ENCODE measurements around the gene PPARA.

The PPARA gene

GRCh38 chr22:46287873-46288751, 137.8 kb downstream of the PPARA start:
- peaks cover 3 to 46% (median 27%) of the 10 kb centered on the region in 4 experiments for H3K4me1 ChIP-seq (ENCODE audit: control extremely low read depth in 1 of 4, control insufficient read depth in 4 of 4, insufficient read depth in 4 of 4, low read length in 3 of 4)

GRCh38 chr22:46288846-46289243, 138.5 kb downstream of the PPARA start:
- CTCF ChIA-PET: interaction anchor here (0.8 to 2.2 kb wide), 4 partner anchors 19 to 292 kb away, joined by 3 to 9 read pairs (median 4); partner anchors contain the start of gene CDPF1
- 96% methylated on average over 7 of the region's 7 CpGs for WGBS (ENCODE audit: insufficient coverage)
- no peak overlapping the region for H3K27ac ChIP-seq (ENCODE audit: insufficient read depth in 1 of 2, low read depth in 1 of 2, low read length in 2 of 2, poor library complexity in 1 of 2, severe bottlenecking in 2 of 2)
- no peaks in the 10 kb centered on the region for H3K27me3 ChIP-seq (replicated peaks in 2 of 5; ENCODE audit: control insufficient read depth in 4 of 5, insufficient read depth in 5 of 5, low read length in 4 of 5)
- H3K4me3 ChIP-seq (ENCODE audit: control insufficient read depth in 1 of 7, extremely low read depth in 1 of 7, insufficient read depth in 4 of 7, low read depth in 2 of 7, low read length in 6 of 7): peak overlapping the region in 3 of 7 experiments; percentile 21 to 60 (median 45)
- peaks cover 0 to 3% (median 0%) of the 10 kb centered on the region in 5 experiments for H3K9me3 ChIP-seq (ENCODE audit: control extremely low read depth in 1 of 5, control insufficient read depth in 4 of 5, insufficient read depth in 2 of 5, low read depth in 1 of 5, low read length in 4 of 5)
- peaks cover 3 to 54% (median 35%) of the 10 kb centered on the region in 4 experiments for H3K4me1 ChIP-seq (ENCODE audit: control extremely low read depth in 1 of 4, control insufficient read depth in 4 of 4, insufficient read depth in 4 of 4, low read length in 3 of 4)
- DNase-seq: no peak
- peaks cover 6 to 48% (median 25%) of the 10 kb centered on the region in 4 experiments for H3K36me3 ChIP-seq (ENCODE audit: control insufficient read depth in 4 of 4, insufficient read depth in 4 of 4, low read length in 3 of 4)
- POLR2A ChIA-PET: interaction anchor here (0.6 to 1.5 kb wide), 4 partner anchors 8 to 67 kb away, joined by 3 to 5 read pairs (median 4); partner anchors contain the start of genes CDPF1, GTSE1 and TTC38

More at GRCh38 chr22:46287873-46288751, 137.8 kb downstream of the PPARA start:
- peaks cover 0 to 3% (median 0%) of the 10 kb centered on the region in 5 experiments for H3K9me3 ChIP-seq (ENCODE audit: control extremely low read depth in 1 of 5, control insufficient read depth in 4 of 5, insufficient read depth in 2 of 5, low read depth in 1 of 5, low read length in 4 of 5)
- ChIA-PET CTCF (interaction anchor here (1.0 to 2.2 kb wide), 4 partner anchors 10 to 291 kb away, joined by 3 to 9 read pairs (median 4); partner anchors contain the start of gene CDPF1), POLR2A (interaction anchor here (0.6 to 1.5 kb wide), 5 partner anchors 9 to 66 kb away, joined by 3 to 5 read pairs (median 4); partner anchors contain the start of genes CDPF1, GTSE1 and TTC38)
- 27% methylated on average over 17 of the region's 24 CpGs for WGBS (ENCODE audit: insufficient coverage)
- peak overlapping the region in 5 of 7 experiments; percentile 19 to 60 (median 45) for H3K4me3 ChIP-seq (ENCODE audit: control insufficient read depth in 1 of 7, extremely low read depth in 1 of 7, insufficient read depth in 4 of 7, low read depth in 2 of 7, low read length in 6 of 7)
- H3K36me3 ChIP-seq (ENCODE audit: control insufficient read depth in 4 of 4, insufficient read depth in 4 of 4, low read length in 3 of 4): peaks cover 6 to 53% (median 27%) of the 10 kb centered on the region in 4 experiments
- peak overlapping the region; percentile 40 to 67 for H3K27ac ChIP-seq (ENCODE audit: insufficient read depth in 1 of 2, low read depth in 1 of 2, low read length in 2 of 2, poor library complexity in 1 of 2, severe bottlenecking in 2 of 2)
- H3K27me3 ChIP-seq (replicated peaks in 2 of 5; ENCODE audit: control insufficient read depth in 4 of 5, insufficient read depth in 5 of 5, low read length in 4 of 5): no peaks in the 10 kb centered on the region
- peak; percentile 69 to 95 (median 91) for DNase-seq

- H3K36me3 ChIP-seq (ENCODE audit: control insufficient read depth in 4 of 4, insufficient read depth in 4 of 4, low read length in 3 of 4): peaks cover 3 to 43% (median 22%) of the 10 kb centered on the region in 4 experiments
- H3K27me3 ChIP-seq (replicated peaks in 2 of 5; ENCODE audit: control insufficient read depth in 4 of 5, insufficient read depth in 5 of 5, low read length in 4 of 5): no peaks in the 10 kb centered on the region
- no peak for DNase-seq
- no peak overlapping the region for H3K4me3 ChIP-seq (ENCODE audit: control insufficient read depth in 1 of 7, extremely low read depth in 1 of 7, insufficient read depth in 4 of 7, low read depth in 2 of 7, low read length in 6 of 7)
- peaks cover 0 to 3% (median 0%) of the 10 kb centered on the region in 5 experiments for H3K9me3 ChIP-seq (ENCODE audit: control extremely low read depth in 1 of 5, control insufficient read depth in 4 of 5, insufficient read depth in 2 of 5, low read depth in 1 of 5, low read length in 4 of 5)
- H3K27ac ChIP-seq (ENCODE audit: insufficient read depth in 1 of 2, low read depth in 1 of 2, low read length in 2 of 2, poor library complexity in 1 of 2, severe bottlenecking in 2 of 2): no peak overlapping the region
- peaks cover 3 to 57% (median 36%) of the 10 kb centered on the region in 4 experiments for H3K4me1 ChIP-seq (ENCODE audit: control extremely low read depth in 1 of 4, control insufficient read depth in 4 of 4, insufficient read depth in 4 of 4, low read length in 3 of 4)
- ChIA-PET POLR2A (interaction anchor here (0.6 to 1.5 kb wide), 2 partner anchors 22 to 68 kb away, joined by 3 to 5 read pairs; partner anchors contain the start of gene TTC38), CTCF (interaction anchor here (0.8 to 2.2 kb wide), 4 partner anchors 20 to 167 kb away, joined by 3 to 9 read pairs (median 4); partner anchors contain the start of gene CDPF1)
- WGBS (ENCODE audit: insufficient coverage): 97% methylated on average over 33 of the region's 33 CpGs
These were observed 139.0 kb downstream of the PPARA start for GRCh38 chr22:46289244-46289891.

- ChIA-PET CTCF (interaction anchor here (1.0 to 1.8 kb wide), 2 partner anchors 23 to 27 kb away, joined by 3 to 4 read pairs; partner anchors contain the start of gene PKDREJ), POLR2A (no interaction called here)
- WGBS (ENCODE audit: insufficient coverage): 95% methylated on average over 14 of the region's 17 CpGs
- DNase-seq: no peak
- H3K4me3 ChIP-seq (ENCODE audit: control insufficient read depth in 1 of 7, extremely low read depth in 1 of 7, insufficient read depth in 4 of 7, low read depth in 2 of 7, low read length in 6 of 7): no peak overlapping the region
- H3K9me3 ChIP-seq (ENCODE audit: control extremely low read depth in 1 of 5, control insufficient read depth in 4 of 5, insufficient read depth in 2 of 5, low read depth in 1 of 5, low read length in 4 of 5): peaks cover 0 to 3% (median 0%) of the 10 kb centered on the region in 5 experiments
- H3K4me1 ChIP-seq (ENCODE audit: control extremely low read depth in 1 of 4, control insufficient read depth in 4 of 4, insufficient read depth in 4 of 4, low read length in 3 of 4): peaks cover 3 to 60% (median 39%) of the 10 kb centered on the region in 4 experiments
- H3K36me3 ChIP-seq (ENCODE audit: control insufficient read depth in 4 of 4, insufficient read depth in 4 of 4, low read length in 3 of 4): peaks cover 0 to 37% (median 16%) of the 10 kb centered on the region in 4 experiments
- H3K27ac ChIP-seq (ENCODE audit: insufficient read depth in 1 of 2, low read depth in 1 of 2, low read length in 2 of 2, poor library complexity in 1 of 2, severe bottlenecking in 2 of 2): no peak overlapping the region
- no peaks in the 10 kb centered on the region for H3K27me3 ChIP-seq (replicated peaks in 2 of 5; ENCODE audit: control insufficient read depth in 4 of 5, insufficient read depth in 5 of 5, low read length in 4 of 5)
These were observed 140.0 kb downstream of the PPARA start for GRCh38 chr22:46290121-46290842.

GRCh38 chr22:46290843-46291785, 140.8 kb downstream of the PPARA start:
- POLR2A ChIA-PET: no interaction called here
- no peak overlapping the region for H3K4me3 ChIP-seq (ENCODE audit: control insufficient read depth in 1 of 7, extremely low read depth in 1 of 7, insufficient read depth in 4 of 7, low read depth in 2 of 7, low read length in 6 of 7)
- peaks cover 3 to 69% (median 47%) of the 10 kb centered on the region in 4 experiments for H3K4me1 ChIP-seq (ENCODE audit: control extremely low read depth in 1 of 4, control insufficient read depth in 4 of 4, insufficient read depth in 4 of 4, low read length in 3 of 4)
- CTCF ChIA-PET: interaction anchor here (1.0 to 1.8 kb wide), 2 partner anchors 22 to 28 kb away, joined by 3 to 4 read pairs; partner anchors contain the start of gene PKDREJ
- WGBS (ENCODE audit: insufficient coverage): 99% methylated on average over 11 of the region's 23 CpGs
- H3K27me3 ChIP-seq (replicated peaks in 2 of 5; ENCODE audit: control insufficient read depth in 4 of 5, insufficient read depth in 5 of 5, low read length in 4 of 5): no peaks in the 10 kb centered on the region
- H3K9me3 ChIP-seq (ENCODE audit: control extremely low read depth in 1 of 5, control insufficient read depth in 4 of 5, insufficient read depth in 2 of 5, low read depth in 1 of 5, low read length in 4 of 5): peaks cover 0 to 3% (median 0%) of the 10 kb centered on the region in 5 experiments
- no peak overlapping the region for H3K27ac ChIP-seq (ENCODE audit: insufficient read depth in 1 of 2, low read depth in 1 of 2, low read length in 2 of 2, poor library complexity in 1 of 2, severe bottlenecking in 2 of 2)
- peaks cover 0 to 33% (median 14%) of the 10 kb centered on the region in 4 experiments for H3K36me3 ChIP-seq (ENCODE audit: control insufficient read depth in 4 of 4, insufficient read depth in 4 of 4, low read length in 3 of 4)
- no peak for DNase-seq

Data from common myeloid progenitor, CD34-positive (primary cell).